Measurements from ENCODE around the gene TTBK2.

The TTBK2 gene

GRCh38 chr15:42749266-42749665 is 171.3 kb downstream of the TTBK2 start:
- peak; percentile 43 for DNase-seq

- no peak for DNase-seq
Measured at GRCh38 chr15:42744195-42744594, 176.4 kb downstream of the TTBK2 start.

DNA sequence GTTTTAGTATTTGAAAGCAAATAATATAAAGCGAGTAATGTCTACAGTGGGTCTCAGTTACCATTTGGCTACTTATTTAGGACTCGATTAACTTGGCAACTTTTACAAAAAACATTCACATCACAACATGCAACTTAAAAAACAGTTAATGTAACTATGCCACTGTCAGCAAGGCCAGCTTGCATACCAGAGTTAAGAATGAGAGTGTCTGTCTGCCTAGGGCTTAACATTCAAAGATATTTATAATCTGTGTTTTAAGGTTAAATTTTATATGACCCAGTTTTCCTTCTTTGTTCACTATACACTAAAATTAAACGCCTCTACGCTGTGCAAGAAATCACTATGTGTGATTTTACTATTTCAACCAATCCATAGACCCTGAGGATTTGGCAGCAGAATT is 178.4 kb downstream of the TTBK2 start:
- no peak for DNase-seq

GRCh38 chr15:42741710-42742109 is 178.9 kb downstream of the TTBK2 start:
- DNase-seq, result no peak

DNA sequence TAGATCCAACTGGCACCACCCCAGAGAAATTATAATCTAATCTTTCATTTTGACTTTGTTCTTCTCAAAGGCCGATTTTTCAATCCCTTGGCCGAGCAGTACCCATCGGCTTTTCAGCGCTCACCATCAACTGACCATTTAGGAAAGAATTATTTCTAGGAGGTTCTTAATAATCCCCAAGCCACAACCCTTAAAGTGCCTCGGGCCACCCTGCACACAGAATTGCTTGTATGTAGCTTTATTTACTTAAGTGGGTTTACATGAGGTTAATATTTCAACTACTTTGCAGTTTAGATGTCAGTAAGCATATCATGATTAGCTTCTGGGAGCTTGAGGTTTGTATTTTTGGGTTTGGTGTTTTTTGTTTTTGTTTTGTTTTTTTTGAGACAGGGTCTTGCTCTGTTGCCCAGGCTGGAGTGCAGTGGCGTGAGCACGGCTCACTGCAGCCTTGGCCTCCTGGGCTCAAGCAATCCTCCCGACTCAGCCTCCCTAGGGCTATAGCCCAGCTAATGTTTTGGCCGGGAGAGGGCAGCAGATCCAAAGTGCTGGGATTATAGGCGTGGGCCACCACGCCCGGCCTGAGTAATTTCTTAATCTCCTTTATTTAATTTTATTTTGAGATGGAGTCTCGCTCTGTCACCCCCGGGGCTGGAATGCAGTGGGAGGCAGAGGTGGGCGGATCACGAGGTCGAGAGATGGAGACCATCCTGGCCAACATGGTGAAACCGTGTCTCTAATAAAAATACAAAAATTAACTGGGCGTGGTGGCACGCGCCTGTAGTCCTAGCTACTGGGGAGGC is 182.8 kb downstream of the TTBK2 start:
- no peak for DNase-seq

DNA sequence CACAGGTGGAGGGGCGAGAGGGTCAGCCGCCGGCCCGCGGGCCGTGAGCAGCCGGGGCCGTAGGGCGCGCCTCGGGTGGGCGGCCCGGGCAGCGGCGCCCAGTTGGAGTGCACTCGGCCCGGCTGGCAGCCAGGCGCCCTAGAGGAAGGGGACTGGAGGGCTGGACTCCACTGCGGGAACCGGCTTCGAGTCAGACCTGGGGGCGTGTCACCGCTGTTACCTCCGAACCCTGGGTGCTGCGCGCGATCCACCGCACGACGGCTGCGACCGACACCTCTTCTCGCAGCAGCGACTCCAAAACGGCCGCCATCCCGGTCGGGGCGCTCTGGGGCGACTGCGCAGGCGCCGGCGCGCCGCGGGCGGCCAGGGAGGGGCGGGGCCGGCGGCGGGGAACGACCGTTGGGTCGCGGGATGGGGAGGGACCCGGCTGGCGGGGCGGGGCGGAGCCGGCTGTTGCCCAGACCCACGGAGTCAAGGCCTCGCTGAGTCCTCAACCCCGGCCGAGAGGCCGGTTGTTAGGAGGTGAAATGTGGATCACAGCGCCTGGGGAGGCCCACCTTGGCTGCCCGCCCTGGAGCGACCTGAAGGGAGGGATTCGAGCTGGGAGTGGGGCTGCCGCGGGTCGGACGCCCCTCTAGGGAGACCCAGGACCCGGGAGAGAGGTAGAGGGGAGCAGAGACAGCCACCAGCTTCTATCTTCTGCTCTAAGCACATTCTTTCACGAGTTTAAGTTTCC is 183.6 kb downstream of the TTBK2 start, which contains the start of gene CDAN1:
TSS of gene CDAN1 (minus strand) at position 336 of the 736 bp plus-strand sequence. CDS start at position 310, 26 bp downstream.
- peak; percentile 77 for DNase-seq

DNA sequence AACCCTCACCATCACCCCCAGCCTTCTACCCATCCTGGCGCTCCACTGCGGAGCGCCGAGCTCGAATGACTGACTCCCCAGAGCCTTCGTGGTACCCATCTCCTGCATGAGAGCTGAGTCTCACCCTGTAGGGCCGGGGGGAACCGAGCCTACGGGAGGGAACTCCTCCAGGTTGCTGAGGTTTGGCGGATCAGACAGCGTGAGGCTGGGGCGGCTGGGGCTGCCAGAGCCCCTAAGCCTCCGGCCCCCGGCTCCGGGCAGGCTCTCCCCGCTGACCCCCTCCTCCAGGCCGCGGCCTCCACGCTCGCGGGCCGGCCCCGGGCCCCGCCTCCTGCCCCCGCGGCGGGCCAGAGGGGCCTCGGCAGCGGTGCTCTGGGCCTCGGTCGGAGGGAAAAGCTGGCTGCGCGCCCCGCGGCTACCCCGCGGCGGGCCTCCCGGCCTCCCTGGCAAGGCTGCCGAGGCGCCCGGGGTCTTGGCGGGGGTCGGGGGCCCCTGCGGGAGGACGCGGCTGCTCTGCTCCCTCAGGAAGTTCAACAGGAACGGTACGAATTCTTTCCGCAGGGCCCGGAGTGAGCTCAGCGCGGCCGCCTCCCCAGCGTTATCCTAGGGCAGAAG is 184.3 kb downstream of the TTBK2 start:
- DNase-seq, result no peak

GRCh38 chr15:42735382-42736165 is 185.0 kb downstream of the TTBK2 start:
- DNase-seq, result no peak

- no peak for DNase-seq
Measured at GRCh38 chr15:42734076-42734672, 186.4 kb downstream of the TTBK2 start.

DNA sequence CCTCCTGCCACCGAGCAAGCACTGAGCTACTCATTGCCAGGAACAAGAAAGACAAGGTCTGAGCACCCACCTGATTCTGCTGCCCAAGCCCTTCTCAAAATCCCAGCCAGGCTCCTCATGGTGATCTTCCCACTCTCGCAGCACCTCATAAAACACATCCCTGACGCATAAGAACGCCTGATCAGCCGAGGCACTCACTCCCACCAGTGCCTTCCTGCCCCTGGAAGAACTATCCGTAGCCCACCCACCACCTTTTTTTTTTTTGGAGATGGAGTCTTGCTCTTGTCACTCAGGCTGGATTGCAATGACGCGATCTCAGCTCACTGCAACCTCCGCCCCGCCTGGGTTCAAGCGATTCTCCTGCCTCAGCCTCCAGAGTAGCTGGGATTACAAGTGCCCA is 187.6 kb downstream of the TTBK2 start:
- no peak for DNase-seq

DNA sequence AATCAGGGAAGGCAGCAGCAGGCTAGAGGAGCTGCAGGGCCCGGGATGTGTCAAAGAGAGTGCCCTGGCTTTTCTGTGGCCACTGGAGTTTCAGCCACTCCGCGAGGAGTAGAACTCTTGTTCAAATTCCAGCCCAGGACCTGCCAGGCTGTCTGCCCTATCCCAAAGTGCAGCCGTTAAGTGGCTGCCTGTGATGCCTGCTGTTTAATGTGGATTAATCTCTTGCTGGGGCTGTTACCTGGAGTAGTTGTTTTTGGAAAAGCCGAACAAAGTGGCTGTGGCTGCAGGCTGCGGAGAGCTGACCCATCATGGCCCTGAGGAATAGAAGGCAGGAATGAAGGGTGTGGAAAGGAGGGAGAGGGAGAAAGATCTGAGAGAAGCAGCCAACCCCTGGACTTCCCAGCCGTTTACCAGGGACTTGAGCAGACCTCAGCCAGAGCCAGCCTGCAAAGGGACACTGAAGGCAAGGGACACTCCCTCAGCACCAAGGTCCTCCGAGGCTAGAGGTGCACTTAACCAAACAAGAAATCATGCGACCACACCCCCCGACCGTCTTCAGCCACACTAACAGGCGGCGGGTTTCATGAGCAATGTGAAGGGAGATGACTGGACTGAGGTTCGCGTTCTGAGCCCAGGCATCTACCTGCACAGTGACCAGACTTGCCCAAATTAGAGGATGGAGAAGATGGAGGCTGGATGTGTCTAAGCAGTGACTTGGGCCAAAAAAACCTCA is 188.3 kb downstream of the TTBK2 start:
- DNase-seq, result no peak

DNA sequence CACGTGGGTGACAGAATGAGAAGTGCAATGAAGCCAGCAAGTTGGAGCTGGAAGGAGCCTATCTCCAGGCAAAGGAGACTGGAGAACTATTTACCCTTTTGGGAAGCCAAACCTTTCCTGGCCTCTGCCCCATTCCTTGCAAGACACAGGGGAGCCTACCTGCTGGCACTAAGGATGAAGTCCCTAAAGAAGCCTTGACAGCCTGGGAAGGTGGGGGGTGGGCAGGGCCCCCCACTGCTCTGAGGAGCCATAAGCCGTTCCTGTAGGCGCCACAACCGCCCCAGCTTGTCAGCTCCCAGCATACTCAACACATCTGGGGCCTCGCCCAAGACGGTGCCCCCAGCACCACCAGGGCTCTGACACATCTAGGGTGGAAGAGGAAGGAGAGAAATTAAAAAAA is 189.1 kb downstream of the TTBK2 start:
- no peak for DNase-seq

GRCh38 chr15:42730536-42730935 is 190.0 kb downstream of the TTBK2 start:
- DNase-seq, result no peak

GRCh38 chr15:42730135-42730534 is 190.4 kb downstream of the TTBK2 start:
- DNase-seq, result no peak

- no peak for DNase-seq
Measured at GRCh38 chr15:42729409-42729808, 191.2 kb downstream of the TTBK2 start.

DNA sequence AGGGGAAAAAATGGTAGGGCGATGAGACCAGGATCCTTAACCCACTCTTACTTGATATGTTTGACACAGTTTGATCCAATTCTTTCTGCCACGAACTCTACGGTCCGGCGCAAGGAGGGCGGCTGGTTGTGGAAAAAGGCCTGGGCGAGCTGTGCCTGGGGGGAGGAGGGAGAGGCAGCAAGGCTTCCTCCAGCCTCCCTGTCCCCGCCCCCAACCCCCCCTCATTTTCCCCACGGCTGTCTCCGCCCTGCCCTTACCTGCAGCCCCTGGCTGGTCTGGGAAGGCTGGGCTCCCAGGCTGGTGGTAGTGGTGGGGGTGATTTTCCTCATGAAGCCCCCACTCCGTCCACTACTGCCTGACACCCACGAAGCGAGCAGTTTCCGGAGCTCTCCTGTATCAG is 191.6 kb downstream of the TTBK2 start:
- DNase-seq, result no peak

DNA sequence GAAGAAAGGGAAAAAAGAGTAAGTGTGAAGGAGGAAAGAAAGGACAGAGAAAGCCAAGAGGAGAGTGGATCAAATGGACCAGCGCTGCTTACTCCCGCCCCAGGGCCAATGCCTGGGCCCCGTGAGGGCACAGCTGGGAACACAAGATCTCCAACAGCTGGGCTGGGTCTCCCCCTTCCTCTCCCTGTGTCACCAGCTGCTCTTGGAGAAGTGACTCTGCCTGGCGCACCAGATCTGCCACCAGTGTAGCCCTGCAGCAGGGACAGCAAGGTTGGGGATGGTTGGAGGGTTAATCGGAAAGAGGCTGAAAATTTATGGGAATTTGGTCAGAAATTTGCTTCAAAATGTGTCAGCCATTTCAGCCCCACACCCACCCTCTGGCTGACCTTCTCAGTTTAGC is 192.0 kb downstream of the TTBK2 start:
- DNase-seq, result peak; percentile 14

GRCh38 chr15:42727750-42728381 is 192.7 kb downstream of the TTBK2 start:
- no peak for DNase-seq

GRCh38 chr15:42726114-42726513 is 194.5 kb downstream of the TTBK2 start:
- peak; percentile 96 for DNase-seq

- DNase-seq, result no peak
Measured at GRCh38 chr15:42725331-42725903, 195.2 kb downstream of the TTBK2 start.

GRCh38 chr15:42724276-42724675 is 196.3 kb downstream of the TTBK2 start:
- DNase-seq, result no peak

All from NCI-H2171 (cell line).